GM21737 (cell line): Measurements from ENCODE around the gene HOXB2.
A peak's percentile ranks its signal among the peaks of the same experiment; 100 is the strongest.

Experiments used
- ATAC-seq: cut with Tn5 transposase; IDR thresholded peaks from one replicate; pipeline ENCODE4 v1.9.1; 2021; ENCODE audit warnings: mild to moderate bottlenecking, moderate library complexity; ENCODE audit not compliant: unreplicated experiment

Gene HOXB2

DNA sequence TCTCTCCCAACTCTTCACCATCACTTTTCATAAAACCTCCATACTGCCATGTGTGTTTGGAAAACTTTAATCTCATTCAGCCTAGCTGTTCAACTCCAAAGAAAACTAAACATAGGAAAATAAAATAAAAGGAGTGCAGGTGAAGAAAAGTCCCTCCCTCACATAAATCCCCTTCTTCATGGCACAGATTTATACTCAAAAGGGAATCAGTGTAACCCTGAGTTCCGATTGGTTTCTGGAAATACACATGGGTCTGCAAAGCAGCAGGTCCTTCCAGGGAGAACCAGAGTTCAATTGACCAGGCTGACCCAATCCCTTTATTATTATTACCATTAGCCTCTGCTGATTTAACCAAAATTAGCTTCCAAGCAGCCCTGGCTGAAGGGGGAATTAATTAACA lies 8.9 kb upstream of the HOXB2 start:
- no peak for ATAC-seq

DNA sequence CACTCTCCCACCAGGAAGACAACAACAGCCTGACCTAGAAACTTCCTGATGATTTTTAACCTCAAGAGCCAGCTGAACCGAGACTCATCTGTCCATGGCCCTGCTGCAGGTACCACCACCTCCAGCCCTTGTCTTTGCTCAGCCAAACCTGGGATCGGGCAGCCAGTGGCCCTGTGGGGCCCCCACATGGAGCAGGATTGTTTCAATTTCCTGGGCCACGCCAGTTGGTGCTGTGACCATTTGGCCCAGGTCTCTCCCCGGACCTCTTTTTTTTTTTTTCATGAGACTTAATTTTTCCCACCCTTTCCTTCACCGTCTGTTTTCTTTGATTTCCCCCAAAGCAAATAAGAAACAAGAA lies 8.3 kb upstream of the HOXB2 start:
- ATAC-seq, result no peak

DNA sequence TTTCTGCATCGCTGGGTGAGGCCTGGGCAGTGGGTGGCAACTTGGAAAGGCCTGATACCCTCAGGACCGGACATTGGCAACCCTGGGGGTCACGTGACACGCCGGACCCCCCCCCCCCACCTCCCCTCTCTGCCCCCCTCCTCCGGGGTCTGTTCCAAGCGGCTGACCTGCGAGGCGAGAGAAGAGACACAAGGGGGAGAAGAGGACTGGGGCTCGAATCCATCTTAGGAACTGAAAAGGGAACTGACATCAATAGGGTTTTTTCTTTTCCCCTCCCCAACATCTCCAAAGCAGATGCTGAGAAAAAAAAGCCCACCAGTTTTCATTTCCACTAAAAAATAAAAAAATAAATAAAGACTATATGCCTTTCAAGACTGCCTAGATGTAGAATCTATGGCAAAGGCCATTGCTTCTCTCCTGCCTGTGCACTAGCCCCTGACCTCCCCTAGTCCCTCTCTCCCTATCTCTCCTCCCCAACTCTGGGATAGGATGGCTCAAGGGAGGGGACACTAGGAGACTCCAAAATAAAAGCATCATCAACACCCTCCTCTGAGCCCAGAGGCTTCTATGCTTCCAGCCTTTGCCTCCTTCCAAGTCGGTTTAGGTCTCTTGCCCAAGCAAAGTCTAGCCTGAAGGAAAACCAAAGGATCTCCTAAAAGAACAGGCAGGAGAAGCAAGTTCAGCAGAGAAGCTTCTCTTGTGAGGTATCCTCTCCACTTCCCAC lies 7.7 kb upstream of the HOXB2 start:
- no peak for ATAC-seq

DNA sequence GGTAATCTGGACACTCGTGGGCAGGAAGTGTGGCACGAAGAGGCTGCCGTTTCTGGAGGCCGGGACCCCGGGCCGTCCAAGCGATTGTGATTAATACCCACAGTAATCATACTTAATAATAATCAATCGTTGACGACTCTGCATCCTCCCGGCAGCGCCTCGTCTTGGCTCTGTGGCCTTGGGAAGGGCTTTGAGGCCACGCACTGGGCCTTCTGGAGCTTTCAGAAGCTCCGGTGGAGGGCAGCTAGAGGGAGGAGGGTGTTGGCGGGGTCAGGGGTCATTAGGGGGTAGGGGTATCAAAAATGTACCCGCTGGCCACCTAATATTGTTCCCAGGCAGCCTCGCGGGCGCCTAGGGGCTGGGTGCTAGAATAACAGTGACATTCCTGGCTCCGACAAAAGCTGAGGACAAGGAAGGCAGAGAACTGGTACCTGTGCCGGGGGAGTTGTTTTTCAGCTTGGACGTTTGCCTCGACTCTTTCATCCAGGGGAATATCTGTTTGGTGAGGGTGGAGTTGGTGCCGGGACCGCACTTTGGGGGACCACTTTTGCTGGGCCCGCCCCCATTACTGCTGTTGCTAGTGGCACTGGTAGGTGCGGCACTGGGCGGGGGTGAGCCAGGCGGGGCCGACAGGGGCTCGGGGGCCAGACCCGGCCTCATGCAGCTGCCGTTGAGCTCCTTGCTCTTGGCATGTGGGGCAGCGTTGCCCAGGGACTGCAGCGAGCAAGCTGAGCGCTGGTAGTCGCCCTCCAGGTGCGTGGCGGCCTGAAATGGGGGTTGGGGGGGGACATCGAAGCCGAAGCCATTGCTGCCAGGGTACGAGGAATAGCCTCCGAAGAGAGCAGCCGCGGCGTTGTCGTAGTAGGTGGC lies 6.9 kb upstream of the HOXB2 start:
- ATAC-seq, result no peak

DNA sequence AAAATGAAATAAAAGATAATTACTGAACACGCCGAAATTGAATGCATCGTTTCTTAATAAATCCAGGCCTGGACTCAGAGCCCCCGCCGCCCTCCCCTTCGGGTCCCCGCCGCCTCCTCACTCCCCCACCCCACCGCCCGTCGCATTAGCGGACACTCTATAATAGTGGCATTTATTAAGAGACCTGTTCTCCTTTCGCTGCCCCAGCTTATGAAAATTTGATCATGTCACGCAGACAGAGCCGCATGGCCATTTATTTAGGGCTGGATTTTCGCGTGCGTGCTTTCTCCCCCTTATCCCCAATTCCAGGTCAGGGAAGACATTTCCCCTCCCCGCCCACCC lies 6.3 kb upstream of the HOXB2 start:
- ATAC-seq, result no peak

DNA sequence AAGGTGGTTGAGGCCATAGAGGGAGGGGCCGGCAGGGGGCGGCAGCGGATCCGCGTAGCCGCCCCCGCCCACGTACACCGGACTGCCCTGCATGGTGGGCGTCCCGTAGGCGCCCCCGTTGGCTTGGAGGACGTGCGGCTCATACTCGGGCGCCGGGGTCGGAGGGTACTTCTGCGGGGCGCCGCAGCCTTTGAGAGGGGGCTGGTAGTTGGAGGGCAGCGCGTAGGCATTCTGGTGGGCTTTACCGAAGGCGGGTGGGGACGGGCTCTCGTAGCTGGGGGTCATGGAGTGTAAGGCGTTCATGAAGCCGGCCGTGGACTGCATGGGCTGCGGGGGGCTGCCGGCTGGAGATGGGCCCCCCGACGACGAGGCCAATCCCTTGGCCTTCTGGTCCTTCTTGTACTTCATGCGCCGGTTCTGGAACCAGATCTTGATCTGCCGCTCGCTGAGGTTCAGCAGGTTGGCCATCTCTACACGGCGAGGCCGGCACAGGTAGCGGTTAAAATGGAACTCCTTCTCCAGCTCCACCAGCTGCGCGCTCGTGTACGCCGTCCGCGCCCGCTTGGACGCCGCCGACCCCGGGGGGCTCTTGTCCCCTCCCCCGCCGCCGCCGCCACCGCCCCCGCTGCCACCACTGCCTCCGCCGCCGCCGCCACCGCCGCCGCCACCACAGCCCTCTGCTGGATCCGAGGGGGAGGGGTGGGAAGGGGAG lies 5.7 kb upstream of the HOXB2 start:
- no peak for ATAC-seq

DNA sequence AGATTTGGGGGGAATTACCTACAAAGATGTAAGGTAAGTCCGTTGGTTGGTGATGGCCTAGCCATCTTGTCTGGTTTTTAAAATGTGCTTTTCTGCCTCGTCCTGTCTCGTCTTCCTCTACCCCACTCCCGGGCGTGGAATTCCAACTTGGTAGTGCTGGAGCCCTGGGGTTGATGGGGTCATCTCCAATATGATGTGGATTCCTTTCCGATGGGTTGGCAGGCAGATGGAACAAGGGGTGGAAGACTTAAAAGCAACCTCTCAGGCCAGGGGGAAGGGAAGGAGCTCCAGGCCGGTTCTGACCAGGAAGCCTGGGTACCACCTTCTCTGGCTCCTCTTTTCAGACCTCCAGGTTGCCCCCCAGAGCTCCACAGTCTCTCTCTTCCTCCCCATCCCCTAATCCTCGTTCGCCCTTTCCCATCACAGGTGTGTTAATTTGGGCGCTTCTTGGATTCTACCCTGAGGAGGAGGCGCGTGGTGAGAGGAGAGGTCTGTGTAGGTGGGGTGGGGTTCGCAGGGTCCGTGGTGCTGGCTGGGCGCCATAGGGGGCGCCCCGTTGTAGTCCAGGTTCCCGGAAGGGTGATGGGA lies 5.1 kb upstream of the HOXB2 start:
- no peak for ATAC-seq

DNA sequence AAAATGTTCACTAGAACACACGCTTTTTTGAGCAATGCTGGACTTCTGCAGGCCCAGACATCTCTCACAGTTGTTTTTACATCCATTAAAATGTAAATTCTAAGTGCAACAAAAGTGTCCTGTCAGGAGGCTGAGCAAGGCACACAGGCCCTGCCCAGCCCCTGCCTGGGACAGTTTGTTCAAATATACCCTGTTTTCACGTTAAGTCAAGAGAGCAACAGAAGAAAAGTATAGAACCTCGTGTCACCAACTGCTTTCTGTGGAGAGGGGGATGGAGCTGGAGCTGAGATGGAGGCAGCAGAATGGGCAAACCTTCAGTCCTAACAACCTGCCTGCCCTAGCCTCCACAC lies 4.3 kb upstream of the HOXB2 start:
- no peak for ATAC-seq

DNA sequence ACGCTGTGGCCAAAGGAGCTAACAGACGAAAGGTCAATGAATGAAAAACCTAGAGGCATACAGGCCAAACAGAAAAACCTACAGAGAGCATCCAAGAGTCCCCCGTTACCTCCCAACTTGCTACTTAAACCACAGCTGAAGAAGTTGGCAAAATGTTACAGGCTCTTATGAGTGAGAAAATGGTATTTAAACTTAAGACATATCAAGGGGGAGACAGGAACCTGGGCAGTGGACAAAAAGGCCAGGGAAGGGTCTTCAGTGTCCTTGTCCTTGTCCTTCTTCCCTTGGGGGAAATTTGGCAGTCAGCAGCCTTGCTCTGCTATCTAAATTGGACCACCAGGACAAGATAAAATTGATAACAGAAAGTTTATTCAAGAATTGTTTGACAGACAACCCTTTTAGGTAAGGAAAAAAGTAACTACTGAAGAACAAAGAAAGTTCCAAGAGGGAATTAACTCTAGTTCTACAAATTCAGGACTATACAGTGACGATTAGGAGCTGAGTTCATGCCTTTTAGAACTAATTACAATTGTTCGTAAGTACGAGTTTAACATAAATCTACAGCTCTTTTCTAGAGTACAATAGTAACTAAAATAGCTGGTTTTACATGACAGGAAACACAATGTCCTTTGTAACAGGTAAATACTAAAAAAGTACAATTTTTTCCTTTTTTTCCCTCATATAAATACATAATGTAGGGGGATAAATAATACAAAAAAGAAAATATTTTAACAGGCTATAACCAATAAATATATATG lies 3.8 kb upstream of the HOXB2 start:
- no peak for ATAC-seq

DNA sequence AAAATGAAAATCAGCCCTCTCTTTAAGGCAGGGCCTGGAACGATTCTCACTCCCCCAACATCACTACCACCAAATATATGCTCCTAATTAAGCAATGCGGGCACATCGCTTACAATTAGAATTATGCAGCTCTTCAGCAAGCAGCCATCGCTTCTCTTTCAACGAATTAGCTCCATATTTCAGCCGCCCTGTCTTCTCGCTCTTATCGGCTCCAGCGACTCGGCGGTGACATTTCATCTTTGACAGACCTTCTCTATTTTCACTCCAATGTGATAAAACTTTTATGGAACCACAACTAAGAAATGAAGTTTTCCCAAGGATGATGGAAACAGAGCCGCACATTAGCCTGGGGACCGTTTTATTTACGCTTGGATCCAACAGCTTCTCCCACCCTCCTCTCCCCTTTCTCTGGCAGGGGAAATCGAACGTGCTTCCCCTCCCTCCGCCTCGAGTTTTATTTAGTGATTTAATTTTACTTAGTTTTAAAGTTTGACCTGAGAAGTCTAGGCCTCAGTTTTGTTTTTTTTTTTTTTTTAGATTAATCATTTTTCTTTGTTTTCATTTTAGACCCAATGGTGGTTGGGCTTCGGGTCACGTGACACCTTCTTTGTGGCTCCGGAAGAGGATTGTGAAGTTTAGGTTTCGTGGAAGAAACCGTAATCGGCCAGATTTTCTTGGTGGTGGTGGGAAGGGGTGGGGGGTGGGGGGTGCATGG lies 3.1 kb upstream of the HOXB2 start:
- no peak for ATAC-seq

DNA sequence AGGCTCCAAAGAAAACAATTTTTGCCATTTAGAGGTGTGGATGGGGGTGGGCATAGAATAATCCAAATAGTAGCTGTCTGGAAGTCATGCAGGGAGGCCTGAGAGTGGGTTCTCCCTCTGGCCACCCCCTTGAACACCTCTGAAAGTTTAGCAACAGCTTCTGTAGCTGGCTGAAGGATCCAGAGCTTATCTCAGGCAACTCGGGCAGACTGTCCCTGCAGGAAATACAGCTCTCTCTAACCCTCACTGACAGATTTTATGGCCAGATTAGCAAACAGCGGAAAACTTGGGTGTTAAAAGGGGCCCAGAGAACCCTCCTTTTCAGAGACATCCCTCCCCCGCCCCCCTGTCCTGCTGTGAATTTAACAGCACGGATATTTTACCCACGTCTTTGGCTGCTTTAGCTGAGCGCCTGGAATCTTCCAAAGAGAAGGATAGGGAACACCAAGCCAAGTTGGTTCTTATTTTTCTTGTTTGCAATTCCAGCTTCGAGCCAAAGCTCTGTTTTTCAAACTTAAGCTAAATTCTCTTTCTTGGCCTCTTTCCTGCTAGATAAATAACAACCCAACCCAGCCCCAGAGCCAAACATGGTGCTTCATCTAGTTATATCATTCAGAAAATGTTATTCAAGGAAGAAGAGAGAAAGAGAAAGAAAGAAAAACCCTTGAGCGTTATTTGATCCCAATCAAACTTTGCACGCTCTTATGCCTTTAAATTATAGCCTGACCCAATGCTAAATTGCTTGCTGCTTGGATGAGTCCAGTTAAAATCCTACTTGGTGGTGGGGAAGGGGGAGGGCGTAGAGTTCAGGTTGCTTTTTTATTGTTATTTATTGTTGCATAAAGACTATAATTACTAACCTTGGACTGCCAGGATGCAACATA lies 2.3 kb upstream of the HOXB2 start:
- ATAC-seq, result no peak

DNA sequence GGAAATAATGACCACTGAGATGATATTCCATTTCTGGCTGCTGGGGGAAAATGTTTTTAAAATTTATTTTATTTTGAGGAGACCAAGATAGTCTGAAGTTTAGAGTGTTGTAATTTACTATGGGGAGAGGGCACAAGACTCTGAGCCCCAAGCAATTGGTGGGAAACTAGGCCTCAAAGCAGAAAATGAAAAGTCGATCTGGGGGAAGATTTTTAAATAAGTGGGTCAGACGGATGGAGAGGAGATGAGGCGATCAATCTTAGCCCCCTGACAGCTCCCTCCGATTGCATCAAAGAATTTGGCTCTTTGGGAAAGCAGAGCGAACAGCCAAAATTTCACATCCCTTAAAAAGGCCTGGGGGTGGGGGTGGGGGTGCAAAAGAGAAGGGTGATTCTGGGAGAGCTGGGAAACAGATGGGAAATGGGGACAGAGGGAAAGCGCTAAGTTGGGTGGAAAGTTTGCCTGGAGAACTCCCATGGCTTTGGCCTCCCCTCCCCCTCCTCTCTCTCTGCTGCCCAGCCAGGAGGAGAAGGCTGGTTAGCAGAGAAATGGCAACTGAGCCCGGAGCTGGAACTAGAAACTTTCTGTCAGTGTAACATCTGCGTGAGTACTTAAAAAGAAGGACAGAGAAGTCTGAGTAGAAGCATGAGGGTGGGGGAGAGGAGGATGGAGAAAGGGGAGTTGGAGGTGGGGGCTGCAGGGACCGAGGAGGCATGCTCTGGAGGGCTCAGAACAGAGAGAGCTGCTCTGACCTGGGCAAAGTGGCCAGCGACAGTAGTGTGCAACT lies 1.4 kb upstream of the HOXB2 start:
- no peak for ATAC-seq

DNA sequence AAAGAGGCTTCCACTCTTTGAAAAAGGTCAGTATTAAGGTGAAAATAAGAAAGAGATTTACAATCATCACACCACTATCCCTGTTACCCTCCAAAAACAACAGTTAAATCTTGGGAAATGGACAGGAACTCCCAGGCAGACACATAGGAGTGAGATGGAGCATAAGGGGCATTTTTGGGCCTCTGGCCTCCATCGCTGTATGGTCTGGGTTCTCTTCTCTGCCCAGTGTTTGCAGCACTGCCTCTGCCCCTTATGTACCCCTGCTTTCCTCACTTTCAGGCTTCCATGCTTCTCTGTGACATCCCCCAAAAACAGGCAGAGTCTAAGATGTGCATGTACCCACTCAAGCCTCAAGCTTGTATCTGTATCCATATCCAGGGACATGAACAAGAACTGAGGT lies 630 bp upstream of the HOXB2 start:
- no peak for ATAC-seq

DNA sequence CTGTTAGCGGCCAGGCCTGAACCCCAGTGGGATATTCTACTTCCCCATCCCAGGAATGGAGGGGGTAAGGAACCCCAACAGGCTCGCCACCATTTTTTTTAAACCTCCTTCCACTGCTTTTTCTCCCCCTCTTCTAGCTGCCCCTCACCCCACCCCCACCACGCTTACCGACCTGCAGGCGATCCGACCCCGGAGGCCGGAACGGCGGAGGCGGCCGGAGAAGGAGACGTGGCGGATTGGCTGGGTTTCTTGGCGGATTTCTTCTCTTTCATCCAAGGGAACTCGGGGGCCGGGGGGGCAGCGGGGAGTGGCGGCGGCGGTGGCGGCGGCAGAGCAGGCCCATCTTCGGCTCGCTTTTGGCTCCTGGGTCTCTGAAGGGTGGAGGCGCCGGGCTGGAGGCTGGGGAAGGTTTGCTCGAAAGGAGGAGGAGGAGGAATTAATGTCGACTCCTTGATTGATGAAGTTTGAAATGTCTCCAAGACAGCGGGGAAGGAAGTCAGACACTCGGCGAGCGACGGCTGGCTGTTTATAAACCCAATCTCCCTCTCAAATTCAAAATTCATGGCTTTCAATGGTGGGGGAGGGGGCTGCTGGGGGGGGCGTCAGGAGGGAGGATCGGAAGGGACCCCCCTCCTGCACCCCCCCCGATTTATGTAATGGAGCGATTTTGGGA lies 424 bp downstream of the HOXB2 start:
- ATAC-seq, result no peak

DNA sequence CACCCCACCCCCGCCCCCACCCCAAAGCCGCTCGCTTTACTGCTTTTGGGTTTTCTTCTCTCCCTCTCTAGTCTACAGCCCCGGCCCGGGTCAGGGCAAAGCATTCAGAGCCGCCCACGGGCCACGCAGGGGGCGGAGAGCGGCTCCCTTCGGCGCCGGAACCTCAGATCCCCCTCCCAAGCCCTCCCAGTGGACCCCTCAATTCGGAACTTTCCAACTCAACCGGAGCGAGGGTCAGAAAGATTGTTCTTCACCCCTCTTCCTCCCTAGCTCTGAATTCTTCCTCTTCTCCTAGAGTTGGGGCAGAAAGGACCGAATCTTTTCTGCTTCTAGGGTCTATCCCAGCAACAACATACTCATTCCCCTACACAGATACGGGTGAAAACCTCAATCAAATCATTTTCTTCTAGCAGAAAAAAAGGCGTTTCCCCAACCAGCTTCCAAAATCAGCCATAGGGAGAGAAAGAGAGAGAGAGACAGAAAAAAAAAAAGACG lies 1.0 kb downstream of the HOXB2 start:
- peak; percentile 12 for ATAC-seq

DNA sequence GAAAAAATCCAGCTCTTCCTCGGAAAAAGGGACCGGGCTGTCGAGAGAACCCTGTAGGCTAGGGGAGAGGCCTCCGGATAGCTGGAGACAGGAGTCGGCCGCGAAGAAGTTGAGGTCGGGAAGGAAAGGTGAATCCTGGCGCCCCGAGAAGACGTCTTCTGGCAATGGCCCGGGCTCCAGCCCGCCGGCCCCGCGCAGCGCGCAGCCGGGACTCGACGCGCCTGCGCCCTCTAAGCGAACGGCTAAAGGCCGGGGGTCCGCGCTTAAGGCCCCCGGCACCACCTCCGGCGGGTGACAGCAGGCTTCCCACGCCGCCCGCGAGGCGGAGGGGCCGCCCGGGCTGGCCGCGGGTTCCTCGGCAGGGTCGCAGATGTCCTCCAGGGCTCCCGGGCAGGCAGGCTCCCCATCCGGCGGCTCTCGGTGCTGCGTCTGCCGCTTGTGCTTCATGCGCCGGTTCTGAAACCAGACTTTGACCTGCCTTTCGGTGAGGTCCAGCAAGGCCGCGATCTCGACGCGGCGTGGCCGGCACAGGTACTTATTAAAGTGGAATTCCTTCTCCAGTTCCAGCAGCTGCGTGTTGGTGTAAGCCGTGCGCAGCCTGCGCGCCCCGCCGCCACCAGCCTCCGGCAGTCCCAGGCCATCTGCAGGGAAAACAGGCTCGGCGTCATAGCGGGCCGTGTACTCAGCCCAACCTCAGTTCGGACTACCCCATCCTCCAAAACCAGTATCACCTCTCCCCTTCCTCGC lies 1.6 kb downstream of the HOXB2 start:
- peak; percentile 44 for ATAC-seq

DNA sequence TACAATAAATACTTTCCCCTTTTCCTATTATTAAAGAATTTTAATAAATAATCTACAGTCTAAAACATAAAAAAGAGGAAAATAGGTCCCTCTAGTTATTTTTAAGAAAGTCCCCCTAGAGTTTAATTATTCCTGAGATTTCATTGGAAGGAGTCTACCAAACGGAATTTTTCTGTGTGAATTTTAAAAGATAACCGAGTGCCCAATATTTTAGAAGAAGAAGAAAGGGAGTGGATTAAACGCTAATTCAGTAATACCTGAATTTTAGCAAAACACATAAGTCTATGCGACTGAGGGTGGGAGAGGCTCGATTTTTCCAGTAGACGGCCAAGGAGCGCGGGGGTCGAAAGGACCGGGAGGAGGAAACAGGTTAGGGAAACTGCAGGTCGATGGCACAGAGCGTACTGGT lies 2.2 kb downstream of the HOXB2 start:
- no peak for ATAC-seq
